ENCODE results near the gene ZFR. TPM values are rescaled to one million over a fixed set of nuclear protein-coding genes. Genes with fewer than 3 reads are reported as not detected.

The ZFR gene
- polyA plus RNA-seq, 1 of the 3 experiments (the other 2 are of a cell fraction): 24.6 TPM

GRCh38 chr5:32458880-32459495 is 14.4 kb upstream of the ZFR start (continued):
- TF ChIP-seq ZBTB33 (IDR thresholded peaks at IDR 0.05; ENCODE audit: borderline replicate concordance, low read depth) (no peak), FOXJ3 (CRISPR knock-in tag; IDR thresholded peaks at IDR 0.05) (no peak), MEF2A (IDR thresholded peaks at IDR 0.05; ENCODE audit: borderline replicate concordance, low read depth) (no peak), RCOR1 (IDR thresholded peaks at IDR 0.05; ENCODE audit: low read length) (no peak), ELF1 (IDR thresholded peaks at IDR 0.05) (no peak), EP300 (IDR thresholded peaks at IDR 0.05; ENCODE audit: borderline replicate concordance in 1 of 2, low read depth in 1 of 2, low read length in 1 of 2) (no peak), PBX3 (IDR thresholded peaks at IDR 0.05) (no peak)
- TF ChIP-seq, protein P1, sequence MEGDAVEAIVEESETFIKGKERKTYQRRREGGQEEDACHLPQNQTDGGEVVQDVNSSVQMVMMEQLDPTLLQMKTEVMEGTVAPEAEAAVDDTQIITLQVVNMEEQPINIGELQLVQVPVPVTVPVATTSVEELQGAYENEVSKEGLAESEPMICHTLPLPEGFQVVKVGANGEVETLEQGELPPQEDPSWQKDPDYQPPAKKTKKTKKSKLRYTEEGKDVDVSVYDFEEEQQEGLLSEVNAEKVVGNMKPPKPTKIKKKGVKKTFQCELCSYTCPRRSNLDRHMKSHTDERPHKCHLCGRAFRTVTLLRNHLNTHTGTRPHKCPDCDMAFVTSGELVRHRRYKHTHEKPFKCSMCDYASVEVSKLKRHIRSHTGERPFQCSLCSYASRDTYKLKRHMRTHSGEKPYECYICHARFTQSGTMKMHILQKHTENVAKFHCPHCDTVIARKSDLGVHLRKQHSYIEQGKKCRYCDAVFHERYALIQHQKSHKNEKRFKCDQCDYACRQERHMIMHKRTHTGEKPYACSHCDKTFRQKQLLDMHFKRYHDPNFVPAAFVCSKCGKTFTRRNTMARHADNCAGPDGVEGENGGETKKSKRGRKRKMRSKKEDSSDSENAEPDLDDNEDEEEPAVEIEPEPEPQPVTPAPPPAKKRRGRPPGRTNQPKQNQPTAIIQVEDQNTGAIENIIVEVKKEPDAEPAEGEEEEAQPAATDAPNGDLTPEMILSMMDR (IDR thresholded peaks at IDR 0.05): no peak

- H3K27ac ChIP-seq (ENCODE audit: low read depth in 2 of 2, low read length in 1 of 2): no peak overlapping the region
- H3K9me2 ChIP-seq: no peaks in the 10 kb centered on the region
- no peaks in the 10 kb centered on the region for H4K20me1 ChIP-seq (ENCODE audit: insufficient read depth)
- H3K4me2 ChIP-seq: no peak overlapping the region
- no peaks in the 10 kb centered on the region for H3K79me2 ChIP-seq (ENCODE audit: insufficient read depth)
- no peak for DNase-seq
- no peaks in the 10 kb centered on the region for H3F3A ChIP-seq (replicated peaks; ENCODE audit: insufficient read depth)
- H3K27me3 ChIP-seq (ENCODE audit: insufficient read depth): no peaks in the 10 kb centered on the region
- H3K4me1 ChIP-seq (ENCODE audit: control insufficient read depth in 1 of 2, insufficient read depth in 2 of 2, low read depth in 1 of 2, low read length in 1 of 2): no peaks in the 10 kb centered on the region
- no peak overlapping the region for H3K9ac ChIP-seq
- H3K36me3 ChIP-seq (replicated peaks in 1 of 2; ENCODE audit: control insufficient read depth in 1 of 2, insufficient read depth in 2 of 2, low read length in 1 of 2): no peaks in the 10 kb centered on the region
- H3K4me3 ChIP-seq (ENCODE audit: low read depth in 2 of 2, low read length in 1 of 2): no peak overlapping the region
- 75% methylated on average over 6 of the region's 6 CpGs for WGBS (ENCODE audit: low lambda C conversion rate)
- no peaks in the 10 kb centered on the region for H3K9me3 ChIP-seq
- CTCF ChIA-PET: no interaction called here
- H2AFZ ChIP-seq (ENCODE audit: low read depth): no peak overlapping the region
- POLR2A ChIA-PET: no interaction called here
- TF ChIP-seq YY1 (IDR thresholded peaks at IDR 0.05; ENCODE audit: low read depth) (no peak), RXRA (IDR thresholded peaks at IDR 0.05; ENCODE audit: borderline replicate concordance, low read depth) (no peak), TCF12 (IDR thresholded peaks at IDR 0.05) (no peak), ZBTB33 (IDR thresholded peaks at IDR 0.05; ENCODE audit: borderline replicate concordance, low read depth) (no peak), REST (IDR thresholded peaks at IDR 0.05; ENCODE audit: low read depth, low read length) (no peak), RAD21 (IDR thresholded peaks at IDR 0.05; ENCODE audit: low read length) (no peak), EZH2phosphoT487 (IDR thresholded peaks at IDR 0.05; ENCODE audit: borderline replicate concordance, low read depth) (no peak), GATA2 (CRISPR knock-in tag; IDR thresholded peaks at IDR 0.05) (no peak)
- TF ChIP-seq, protein P2, sequence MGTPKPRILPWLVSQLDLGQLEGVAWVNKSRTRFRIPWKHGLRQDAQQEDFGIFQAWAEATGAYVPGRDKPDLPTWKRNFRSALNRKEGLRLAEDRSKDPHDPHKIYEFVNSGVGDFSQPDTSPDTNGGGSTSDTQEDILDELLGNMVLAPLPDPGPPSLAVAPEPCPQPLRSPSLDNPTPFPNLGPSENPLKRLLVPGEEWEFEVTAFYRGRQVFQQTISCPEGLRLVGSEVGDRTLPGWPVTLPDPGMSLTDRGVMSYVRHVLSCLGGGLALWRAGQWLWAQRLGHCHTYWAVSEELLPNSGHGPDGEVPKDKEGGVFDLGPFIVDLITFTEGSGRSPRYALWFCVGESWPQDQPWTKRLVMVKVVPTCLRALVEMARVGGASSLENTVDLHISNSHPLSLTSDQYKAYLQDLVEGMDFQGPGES (IDR thresholded peaks at IDR 0.05; ENCODE audit: low read depth, low read length): no peak
- TF ChIP-seq, protein P1 (IDR thresholded peaks at IDR 0.05): no peak
Observed at GRCh38 chr5:32455311-32455710, 10.8 kb upstream of the ZFR start.
